HG02884 (cell line): ENCODE measurements around the gene LYPD6B.

Experiments
- ATAC-seq: cut with Tn5 transposase; IDR thresholded peaks from one replicate; pipeline ENCODE4 v1.9.1; 2021; ENCODE audit warnings: mild to moderate bottlenecking, moderate library complexity; ENCODE audit not compliant: unreplicated experiment

Gene LYPD6B

GRCh38 chr2:149009576-149010461 lies 28.7 kb upstream of the LYPD6B start:
- ATAC-seq: no peak

- ATAC-seq: no peak
Measured at GRCh38 chr2:149012545-149012944, 26.0 kb upstream of the LYPD6B start.

- ATAC-seq: no peak
Measured at GRCh38 chr2:149015501-149015900, 23.0 kb upstream of the LYPD6B start.

GRCh38 chr2:149015926-149016563 lies 22.5 kb upstream of the LYPD6B start:
- ATAC-seq: no peak

- ATAC-seq: no peak
Measured at GRCh38 chr2:149017116-149017985, 21.1 kb upstream of the LYPD6B start.

- no peak for ATAC-seq
Measured at GRCh38 chr2:149018981-149019380, 19.5 kb upstream of the LYPD6B start.

- no peak for ATAC-seq
Measured at GRCh38 chr2:149019768-149020167, 18.7 kb upstream of the LYPD6B start.

GRCh38 chr2:149020432-149020851 lies 18.1 kb upstream of the LYPD6B start:
- ATAC-seq: peak; percentile 30

- peak; percentile 59 for ATAC-seq
Measured at GRCh38 chr2:149021271-149021719, 17.2 kb upstream of the LYPD6B start.

- peak; percentile 59 for ATAC-seq
Measured at GRCh38 chr2:149021761-149022160, 16.7 kb upstream of the LYPD6B start.

- ATAC-seq: no peak
Measured at GRCh38 chr2:149023091-149023490, 15.4 kb upstream of the LYPD6B start.

- no peak for ATAC-seq
Measured at GRCh38 chr2:149027590-149028250, 10.8 kb upstream of the LYPD6B start.

GRCh38 chr2:149028377-149028776 lies 10.1 kb upstream of the LYPD6B start:
- no peak for ATAC-seq

- ATAC-seq: no peak
Measured at GRCh38 chr2:149028891-149029290, 9.6 kb upstream of the LYPD6B start.

- ATAC-seq: no peak
Measured at GRCh38 chr2:149029307-149029965, 9.1 kb upstream of the LYPD6B start.

GRCh38 chr2:149031396-149031795 lies 7.1 kb upstream of the LYPD6B start:
- no peak for ATAC-seq

GRCh38 chr2:149033716-149034115 lies 4.8 kb upstream of the LYPD6B start:
- ATAC-seq: no peak

GRCh38 chr2:149034406-149034805 lies 4.1 kb upstream of the LYPD6B start:
- ATAC-seq: no peak

- ATAC-seq: no peak
Measured at GRCh38 chr2:149036507-149037293, 1.8 kb upstream of the LYPD6B start.
